H9 (cell line): ENCODE results near the gene ZNF407. TPM values are rescaled to one million over a fixed set of nuclear protein-coding genes. Genes with fewer than 3 reads are reported as not detected.

Source experiments
- DNase-seq: peaks from one replicate; pipeline ENCODE4 v3.0.0-alpha.2; 2017
- H2AFZ ChIP-seq: one replicate; pipeline ENCODE4 v1.6.1; 2013; ENCODE audit warnings: mild to moderate bottlenecking, low read length, control low read depth, moderate library complexity
- H2AK5ac ChIP-seq: 2 replicates; pipeline ENCODE4 v1.6.1; 2013; ENCODE audit warnings: low read length, control low read depth, mixed read lengths; ENCODE audit not compliant: insufficient read length
- H2BK120ac ChIP-seq: one replicate; pipeline ENCODE4 v1.6.1; 2013; ENCODE audit warnings: low read depth, mild to moderate bottlenecking, low read length, control low read depth, inconsistent platforms; ENCODE audit not compliant: poor library complexity, severe bottlenecking
- H2BK12ac ChIP-seq: 2 replicates; pipeline ENCODE4 v1.6.1; 2013; ENCODE audit warnings: low read length, control low read depth, mixed read lengths, low read depth; ENCODE audit not compliant: insufficient read length
- H2BK15ac ChIP-seq: 2 replicates; pipeline ENCODE4 v1.6.1; 2013; ENCODE audit warnings: low read depth, low read length, control low read depth
- H2BK20ac ChIP-seq: one replicate; pipeline ENCODE4 v1.6.1; 2013; ENCODE audit warnings: low read depth, mild to moderate bottlenecking, low read length, control low read depth, inconsistent platforms; ENCODE audit not compliant: poor library complexity, severe bottlenecking
- H2BK5ac ChIP-seq: 2 replicates; pipeline ENCODE4 v1.6.1; 2013; ENCODE audit warnings: low read length, control low read depth, mixed read lengths; ENCODE audit not compliant: insufficient read length
- H3K14ac ChIP-seq: 2 replicates; pipeline ENCODE4 v1.6.1; 2013; ENCODE audit warnings: low read length, control low read depth; ENCODE audit not compliant: insufficient read depth
- H3K18ac ChIP-seq: 2 replicates; pipeline ENCODE4 v1.6.1; 2013; ENCODE audit warnings: low read depth, mild to moderate bottlenecking, mixed read lengths, low read length, control low read depth; ENCODE audit not compliant: insufficient read length
- H3K23ac ChIP-seq: 2 replicates; pipeline ENCODE4 v1.6.1; 2013; ENCODE audit warnings: low read length, control low read depth, mixed read lengths, low read depth; ENCODE audit not compliant: insufficient read length
- H3K23me2 ChIP-seq: 2 replicates; pipeline ENCODE4 v1.6.1; 2013; ENCODE audit warnings: low read depth, mild to moderate bottlenecking, mixed read lengths, low read length, control low read depth; ENCODE audit not compliant: insufficient read length, poor library complexity, severe bottlenecking
- H3K27ac ChIP-seq: 2 replicates; pipeline ENCODE4 v1.5.1; 2013; ENCODE audit warnings: low read length, control low read depth, mixed read lengths, low read depth; ENCODE audit not compliant: insufficient read length
- H3K27me3 ChIP-seq: 2 replicates; pipeline ENCODE4 v1.6.1; 2013; ENCODE audit warnings: low read length, control low read depth, inconsistent platforms; ENCODE audit not compliant: insufficient read depth
- H3K4ac ChIP-seq: 2 replicates; pipeline ENCODE4 v1.6.1; 2013; ENCODE audit warnings: low read depth, mild to moderate bottlenecking, control low read depth, inconsistent platforms, low read length, moderate library complexity
- H3K4me1 ChIP-seq: 2 replicates; pipeline ENCODE4 v1.6.1; 2013; ENCODE audit warnings: low read length, control low read depth, inconsistent platforms; ENCODE audit not compliant: insufficient read depth
- H3K4me2 ChIP-seq: 2 replicates; pipeline ENCODE4 v1.6.1; 2013; ENCODE audit warnings: low read length, control low read depth, mixed read lengths; ENCODE audit not compliant: insufficient read length, insufficient read depth
- H3K56ac ChIP-seq: 2 replicates; pipeline ENCODE4 v1.6.1; 2013; ENCODE audit warnings: low read depth, mild to moderate bottlenecking, mixed read lengths, low read length, control low read depth; ENCODE audit not compliant: insufficient read length
- H3K79me1 ChIP-seq: 2 replicates; pipeline ENCODE4 v1.6.1; 2013; ENCODE audit warnings: low read depth, mild to moderate bottlenecking, moderate library complexity, low read length, control low read depth, inconsistent platforms; ENCODE audit not compliant: insufficient read depth, poor library complexity, severe bottlenecking
- H3K79me2 ChIP-seq: 2 replicates; pipeline ENCODE4 v1.6.1; 2013; ENCODE audit warnings: low read length, control low read depth, inconsistent platforms; ENCODE audit not compliant: insufficient read depth
- H3K9ac ChIP-seq: 2 replicates; pipeline ENCODE4 v1.6.1; 2013; ENCODE audit warnings: low read length, control low read depth, mixed read lengths; ENCODE audit not compliant: insufficient read length; ENCODE audit errors: extremely low read depth
- H3K9me3 ChIP-seq: one replicate; pipeline ENCODE4 v1.6.1; 2013; ENCODE audit warnings: low read depth, low read length, inconsistent platforms; ENCODE audit not compliant: control insufficient read depth
- H3T11ph ChIP-seq: one replicate; pipeline ENCODE4 v1.6.1; 2013; ENCODE audit warnings: mild to moderate bottlenecking, low read length, control low read depth, inconsistent platforms
- H4K20me1 ChIP-seq: one replicate; pipeline ENCODE4 v1.6.1; 2013; ENCODE audit not compliant: control insufficient read depth, insufficient read length, insufficient read depth
- H4K5ac ChIP-seq: 2 replicates; pipeline ENCODE4 v1.6.1; 2013; ENCODE audit warnings: low read depth, mild to moderate bottlenecking, mixed read lengths, low read length, control low read depth; ENCODE audit not compliant: insufficient read length
- H4K8ac ChIP-seq: replicated peaks from 2 replicates; pipeline ENCODE4 v1.6.1; 2013; ENCODE audit warnings: low read length, control low read depth, mixed read lengths, low read depth; ENCODE audit not compliant: insufficient read length
- H4K91ac ChIP-seq: 2 replicates; pipeline ENCODE4 v1.6.1; 2013; ENCODE audit warnings: low read depth, mild to moderate bottlenecking, moderate library complexity, mixed read lengths, low read length, control low read depth; ENCODE audit not compliant: insufficient read length
- H3K27ac Mint-ChIP-seq, 3 experiments: 2 replicates in 2 of 3; 3 replicates in 1 of 3; pipeline ENCODE4 v1.8.0; 2020 to 2021; ENCODE audit warnings: mixed read lengths in 3 of 3, mild to moderate bottlenecking in 1 of 3, moderate library complexity in 1 of 3
- H3K27me3 Mint-ChIP-seq: 2 replicates; pipeline ENCODE4 v1.8.0; 2021; ENCODE audit warnings: low read depth, mild to moderate bottlenecking, moderate library complexity, mixed read lengths
- H3K36me3 Mint-ChIP-seq, 3 experiments: 2 replicates in 2 of 3; 3 replicates in 1 of 3; pipeline ENCODE4 v1.8.0; 2020 to 2021; ENCODE audit warnings: low read depth in 3 of 3, mixed read lengths in 3 of 3; ENCODE audit not compliant: insufficient read depth in 1 of 3
- H3K4me1 Mint-ChIP-seq, 2 experiments: 2 replicates each; pipeline ENCODE4 v1.8.0; 2020; ENCODE audit warnings: mixed read lengths in 2 of 2
- H3K4me3 Mint-ChIP-seq, 2 experiments: 2 replicates in 1 of 2; 3 replicates in 1 of 2; pipeline ENCODE4 v1.8.0; 2020 to 2021; ENCODE audit warnings: mild to moderate bottlenecking in 2 of 2, mixed read lengths in 2 of 2, moderate library complexity in 1 of 2
- H3K9me3 Mint-ChIP-seq, 2 experiments: 2 replicates in 1 of 2; 3 replicates in 1 of 2; pipeline ENCODE4 v1.8.0; 2020; ENCODE audit warnings: mild to moderate bottlenecking in 2 of 2, mixed read lengths in 2 of 2, moderate library complexity in 1 of 2
- CTCF ChIP-seq: fragments of 200-600 bp; sonication (generic); conservative IDR thresholded peaks from 3 replicates; pipeline ENCODE4 v1.8.0; 2021; ENCODE audit warnings: antibody characterized with exemption, mild to moderate bottlenecking
- WGBS: extraction: QIAGEN DNeasy Blood & Tissue Kit; methylation state at CpG from one replicate; pipeline ENCODE4 v1.1.7; 2013; ENCODE audit warnings: missing lambda C conversion rate, low lambda C conversion rate, mixed read lengths; ENCODE audit not compliant: insufficient read length; ENCODE audit errors: extremely low coverage; 5-methylcytosine and 5-hydroxymethylcytosine counted together
- total RNA-seq: library from RNA; stranded (reverse); gene quantifications from 2 replicates; pipeline ENCODE4 v1.2.1, GENCODE V29; 2021

The ZNF407 gene
- total RNA-seq, 1 experiment from 2014 or later: 8.7 TPM

GRCh38 chr18:74637070-74637469 lies 39.4 kb downstream of the ZNF407 start:
- H2BK120ac ChIP-seq: no peak overlapping the region
- H2BK12ac ChIP-seq: no peak overlapping the region
- H3K4me2 ChIP-seq: no peak overlapping the region
- no peak overlapping the region for H4K91ac ChIP-seq
- H2AFZ ChIP-seq: no peak overlapping the region
- H3K27ac ChIP-seq: no peak overlapping the region
- WGBS: no CpG with 5 or more reads among the region's 1 CpG
- H3K56ac ChIP-seq: no peak overlapping the region
- peaks cover 23 to 26% of the 10 kb centered on the region in 2 experiments for H3K4me1 Mint-ChIP-seq
- H3K4ac ChIP-seq: no peak overlapping the region
- no peaks in the 10 kb centered on the region for H3K9me3 Mint-ChIP-seq
- no peaks in the 10 kb centered on the region for H3K27me3 Mint-ChIP-seq
- no peak for TF ChIP-seq CTCF
- no peak overlapping the region for H4K5ac ChIP-seq
- H3K18ac ChIP-seq: no peak overlapping the region
- no peaks in the 10 kb centered on the region for H3K23me2 ChIP-seq
- H4K20me1 ChIP-seq: no peaks in the 10 kb centered on the region
- H2BK20ac ChIP-seq: no peak overlapping the region
- H3K4me3 Mint-ChIP-seq: no peak overlapping the region
- H4K8ac ChIP-seq: no peak overlapping the region
- no peak overlapping the region for H3T11ph ChIP-seq
- no peak overlapping the region for H3K9ac ChIP-seq
- H2AK5ac ChIP-seq: no peak overlapping the region
- H3K23ac ChIP-seq: no peak overlapping the region
- no peak overlapping the region for H3K27ac Mint-ChIP-seq
- no peaks in the 10 kb centered on the region for H3K27me3 ChIP-seq
- no peak overlapping the region for H2BK5ac ChIP-seq
- no peaks in the 10 kb centered on the region for H3K9me3 ChIP-seq
- DNase-seq: no peak
- no peaks in the 10 kb centered on the region for H3K79me2 ChIP-seq
- H3K79me1 ChIP-seq: no peaks in the 10 kb centered on the region
- peaks cover 0 to 13% (median 6%) of the 10 kb centered on the region in 3 experiments; a peak in 4 of 7 replicates for H3K36me3 Mint-ChIP-seq
- H3K4me1 ChIP-seq: no peaks in the 10 kb centered on the region; the same call in 1 of the 2 replicates
- no peak overlapping the region for H3K14ac ChIP-seq
- H2BK15ac ChIP-seq: no peak overlapping the region
